Stimulated activated CD8-positive, alpha-beta memory T cell treated with anti-CD3 and anti-CD28 coated beads, Interleukin-7, amount 100 ng/mL, for 24 hours (primary cell): Measurements from ENCODE around the gene GPC6.
"Not testable (repeated sequence)": the region's sequence is repeated elsewhere in the genome, so short reads cannot be mapped to it uniquely, and the experiment has no call there.

Source experiments
- DNase-seq: peaks from one replicate; pipeline ENCODE4 v3.0.0-alpha.2; 2020; ENCODE audit warnings: low read depth

Gene GPC6

DNA sequence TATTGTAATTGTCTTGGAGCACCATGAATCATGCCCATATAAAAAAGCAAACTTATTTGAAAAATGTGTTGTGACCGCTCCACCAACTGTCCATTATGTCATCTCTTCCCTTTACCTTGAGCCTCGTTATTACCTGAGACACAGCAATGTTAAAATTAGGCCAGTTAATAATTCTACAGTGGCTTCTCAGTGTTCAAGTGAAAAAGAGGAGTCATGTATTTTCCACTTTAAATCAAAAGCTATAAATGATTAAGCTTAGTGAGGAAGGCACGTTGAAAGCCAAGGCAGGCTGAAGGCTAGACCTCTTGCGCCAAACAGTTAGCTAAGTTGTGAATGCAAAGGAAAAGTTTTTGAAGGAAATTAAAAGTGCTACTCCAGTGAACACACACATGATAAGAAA lies 210.5 kb downstream of the GPC6 start:
- no peak for DNase-seq

GRCh38 chr13:93446238-93446637 lies 219.6 kb downstream of the GPC6 start:
- DNase-seq, result no peak

DNA sequence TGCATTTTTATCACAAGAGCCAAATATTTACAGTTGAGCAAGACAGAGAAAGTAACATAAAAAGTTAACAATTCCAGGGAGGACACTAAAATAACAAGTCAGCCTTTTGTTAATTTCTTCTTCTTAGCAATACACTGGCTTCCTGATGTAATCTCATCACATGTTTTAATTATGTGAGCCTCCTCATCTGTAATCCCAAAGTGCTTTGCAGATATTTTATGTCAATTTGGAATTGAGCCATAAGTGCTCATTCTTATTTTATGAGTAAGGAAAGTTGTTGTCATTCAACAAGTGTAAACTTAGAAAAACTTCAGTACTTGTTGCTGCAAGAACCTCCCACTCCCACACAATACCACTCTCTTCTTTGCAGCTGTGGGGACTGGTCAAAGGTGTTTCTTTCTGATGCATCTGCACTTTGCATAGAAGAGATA lies 223.6 kb downstream of the GPC6 start:
- DNase-seq, result no peak

GRCh38 chr13:93450761-93451160 lies 224.2 kb downstream of the GPC6 start:
- no peak for DNase-seq

DNA sequence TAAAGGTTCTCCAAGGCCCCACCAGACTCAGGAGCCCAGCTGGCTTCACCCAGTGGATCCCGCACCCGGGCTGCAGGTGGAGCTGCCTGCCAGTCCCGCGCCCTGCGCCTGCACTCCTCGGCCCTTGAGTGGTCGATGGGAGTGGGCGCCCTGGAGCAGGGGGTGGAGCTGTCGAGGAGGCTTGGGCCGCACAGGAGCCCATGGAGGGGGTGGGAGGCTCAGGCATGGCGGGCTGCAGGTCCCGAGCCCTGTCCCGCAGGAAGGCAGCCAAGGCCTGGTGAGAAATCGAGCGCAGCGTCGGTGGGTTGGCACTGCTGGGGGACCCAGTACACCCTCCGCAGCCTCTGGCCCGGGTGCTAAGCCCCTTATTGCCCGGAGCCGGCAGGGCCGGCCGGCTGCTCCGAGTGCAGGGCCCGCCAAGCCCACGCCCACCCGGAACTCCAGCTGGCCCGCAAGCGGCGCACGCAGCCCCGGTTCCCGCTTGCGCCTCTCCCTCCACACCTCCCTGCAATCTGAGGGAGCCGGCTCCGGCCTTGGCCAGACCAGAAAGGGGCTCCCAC lies 228.1 kb downstream of the GPC6 start:
- DNase-seq, result not testable (repeated sequence)

DNA sequence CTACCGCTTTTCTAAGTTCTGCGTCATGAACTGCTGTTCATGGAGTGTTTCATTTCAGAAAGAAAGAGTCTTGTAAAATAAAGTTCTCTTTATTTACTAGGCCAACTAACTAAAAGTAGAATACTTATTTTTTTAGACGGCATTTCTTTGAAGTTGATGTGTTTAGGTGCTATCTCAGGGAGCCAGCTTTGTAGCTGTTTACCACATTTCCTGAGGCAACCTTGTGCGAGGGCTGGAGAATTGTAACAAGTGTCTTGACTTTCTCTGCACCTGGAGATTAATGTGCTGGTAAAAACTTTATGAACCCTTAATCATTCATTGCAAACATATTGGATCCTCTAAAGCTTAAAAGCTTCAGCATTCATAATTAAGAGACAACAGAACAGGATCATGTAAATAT lies 229.3 kb downstream of the GPC6 start:
- no peak for DNase-seq

- no peak for DNase-seq
Measured at GRCh38 chr13:93460005-93460404, 233.4 kb downstream of the GPC6 start.

GRCh38 chr13:93462151-93462550 lies 235.5 kb downstream of the GPC6 start:
- no peak for DNase-seq

DNA sequence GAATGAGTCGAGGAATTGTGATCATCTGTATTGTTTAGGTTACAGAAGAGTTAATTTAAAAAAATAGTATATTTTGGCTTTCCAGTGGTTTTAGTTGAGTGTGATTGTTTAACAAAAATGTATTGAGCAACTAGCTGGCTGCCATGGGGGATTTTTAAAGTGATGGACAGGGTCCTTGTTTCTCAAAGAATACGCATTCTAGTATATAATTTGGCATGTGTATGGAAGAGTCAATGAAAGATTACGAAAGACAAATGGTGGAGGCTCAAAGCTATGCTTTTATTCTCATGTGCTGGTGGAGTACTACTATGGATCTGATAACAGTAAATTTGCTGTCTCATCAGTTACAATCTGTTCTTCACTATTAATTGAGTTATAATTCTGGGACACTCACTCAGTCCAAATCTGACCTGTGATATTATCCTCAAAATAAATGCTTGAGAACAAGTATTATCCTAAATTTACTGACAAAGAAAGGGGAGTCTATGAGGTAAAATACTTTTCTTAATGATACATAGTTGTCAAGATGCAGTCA lies 240.0 kb downstream of the GPC6 start:
- no peak for DNase-seq

DNA sequence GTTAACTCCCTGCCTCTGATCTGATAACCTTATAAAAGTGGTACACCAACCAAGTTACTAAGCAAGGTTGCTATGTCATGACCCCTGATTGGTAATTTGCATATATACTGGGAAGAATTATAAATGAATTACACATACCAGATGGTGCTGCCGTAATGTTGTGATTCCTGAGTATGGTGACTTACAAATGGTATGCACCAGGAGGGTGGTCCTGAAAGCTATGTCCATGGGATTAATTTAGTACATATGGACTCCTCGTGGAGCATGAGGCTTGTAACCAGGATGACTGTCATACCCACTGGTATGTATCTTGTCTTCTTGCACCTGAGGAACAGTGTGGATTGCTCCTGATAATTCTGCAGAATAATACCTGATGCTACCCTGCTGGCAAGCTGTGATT lies 240.6 kb downstream of the GPC6 start:
- no peak for DNase-seq

DNA sequence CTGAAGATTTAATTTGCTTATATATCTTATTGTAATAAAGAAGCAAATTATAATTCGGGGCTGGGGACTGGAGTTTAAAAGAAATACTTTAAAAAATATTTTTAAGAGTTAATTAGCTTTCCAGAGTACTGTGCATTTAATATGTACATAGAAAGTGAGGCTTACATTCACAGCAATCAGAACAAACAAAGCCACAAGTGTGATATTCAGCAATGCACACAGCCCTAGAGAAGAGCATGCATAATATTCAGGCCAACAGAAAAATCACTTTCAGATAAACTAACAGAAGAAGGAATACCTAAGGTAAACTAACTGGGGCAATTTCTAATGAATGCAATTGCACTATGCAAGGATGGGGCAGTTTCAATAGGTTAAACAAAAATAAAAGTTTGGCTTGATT lies 241.8 kb downstream of the GPC6 start:
- no peak for DNase-seq

DNA sequence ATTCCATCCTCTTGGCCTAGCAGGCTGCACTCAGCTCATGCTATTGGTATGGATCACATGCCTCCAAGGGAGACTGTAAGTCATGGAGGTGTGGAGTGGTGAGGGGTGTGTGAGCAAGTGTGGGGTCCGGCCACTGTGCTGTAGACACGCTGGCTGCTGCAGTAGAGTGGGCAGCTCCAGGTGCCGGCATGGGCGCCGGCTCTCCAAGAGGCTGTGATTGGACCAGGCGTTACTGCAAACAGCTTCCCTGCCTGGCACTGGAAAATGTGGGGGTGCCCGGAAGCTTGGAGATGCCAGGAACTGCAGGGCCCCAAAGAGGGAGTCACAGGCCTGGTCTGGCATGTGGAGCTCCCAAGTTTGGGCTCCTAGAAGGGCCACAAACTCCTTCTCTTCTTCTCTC lies 245.7 kb downstream of the GPC6 start:
- DNase-seq, result no peak

DNA sequence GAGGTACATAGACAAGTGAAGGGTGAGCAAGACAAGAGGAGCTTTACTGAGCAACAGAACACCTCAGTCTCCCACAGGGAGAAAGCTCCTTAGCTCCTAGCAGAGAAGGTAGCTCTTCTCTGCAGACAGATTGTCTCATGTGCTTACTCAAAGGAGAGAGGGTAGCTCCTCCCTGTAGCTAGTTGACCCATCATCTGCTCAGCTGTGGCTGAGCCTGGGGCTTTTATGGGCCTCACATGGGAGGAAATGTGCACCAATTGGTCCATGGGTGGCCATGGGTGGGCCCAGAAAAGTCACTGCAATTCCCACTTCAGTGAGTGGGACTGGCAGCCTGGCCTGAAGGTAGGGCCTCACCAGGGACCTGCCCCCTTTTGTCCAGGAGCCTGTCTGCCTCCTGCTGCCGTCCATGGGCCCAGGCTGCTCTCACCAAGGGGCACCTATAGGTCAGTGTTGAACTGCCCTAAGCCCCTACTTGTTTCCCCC lies 246.2 kb downstream of the GPC6 start:
- no peak for DNase-seq

GRCh38 chr13:93473441-93474270 lies 247.0 kb downstream of the GPC6 start:
- no peak for DNase-seq

DNA sequence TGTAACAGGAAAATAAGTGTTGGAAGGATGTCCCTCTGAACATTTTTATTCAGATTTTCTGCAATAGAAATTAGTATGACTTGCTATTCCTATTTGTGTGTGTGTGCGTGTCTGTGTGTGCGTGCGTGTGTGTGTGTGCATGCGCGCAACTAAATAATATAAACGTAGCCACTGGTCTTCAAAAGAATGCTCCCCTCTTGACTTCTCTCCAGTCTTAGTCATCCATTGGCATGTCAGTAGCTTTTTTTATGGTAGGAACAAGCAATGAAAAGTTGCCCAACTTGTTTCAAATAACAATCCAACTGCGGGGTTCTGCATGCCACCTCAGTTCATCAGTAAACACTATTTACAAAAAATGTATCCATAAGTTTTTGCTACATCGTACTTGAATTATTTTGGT lies 249.6 kb downstream of the GPC6 start:
- no peak for DNase-seq

DNA sequence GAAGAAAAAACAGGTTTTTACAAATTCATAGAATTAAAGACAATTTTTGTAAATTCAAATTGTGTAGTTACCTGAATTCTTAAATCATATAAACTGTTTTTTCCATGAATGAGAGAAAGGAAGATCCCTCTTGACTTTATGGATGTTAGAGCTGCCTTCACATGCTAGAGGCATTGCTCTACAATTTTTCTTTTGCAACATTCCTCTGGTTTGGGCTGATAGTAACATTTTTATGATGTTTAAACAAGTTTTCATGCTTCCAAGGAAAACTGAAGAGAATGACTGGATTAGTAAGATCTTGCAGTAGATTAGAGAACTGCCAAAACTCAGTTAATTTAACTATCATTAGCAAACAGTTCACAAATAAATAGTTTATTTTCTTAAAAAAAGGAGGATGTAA lies 250.6 kb downstream of the GPC6 start:
- DNase-seq, result no peak

DNA sequence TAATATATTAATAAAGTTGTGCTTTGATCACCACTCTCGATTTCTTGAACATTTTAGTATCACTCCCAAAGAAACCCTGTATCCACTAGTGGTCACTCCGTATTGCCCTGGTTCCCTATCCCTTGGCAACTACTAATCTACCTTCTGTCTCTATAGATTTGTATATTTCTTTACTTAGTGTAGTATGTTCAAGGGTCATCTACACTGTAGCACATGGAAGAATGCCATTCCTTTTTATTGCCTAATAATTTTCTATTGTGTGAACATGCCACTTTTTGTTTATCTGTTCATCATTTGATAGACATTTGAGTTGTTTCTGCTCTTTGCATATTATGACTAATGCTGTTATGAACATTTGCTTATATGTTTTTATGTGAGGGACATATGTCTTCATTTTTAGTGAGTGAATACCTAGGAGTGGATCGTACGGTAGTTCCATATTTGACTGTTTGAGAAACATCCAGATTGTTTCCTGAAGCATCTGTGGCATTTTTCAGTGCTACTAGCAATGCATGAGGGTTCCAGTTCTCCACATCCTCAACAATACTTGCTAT lies 254.0 kb downstream of the GPC6 start:
- DNase-seq, result no peak

- DNase-seq, result not testable (repeated sequence)
Measured at GRCh38 chr13:93496117-93496516, 269.5 kb downstream of the GPC6 start.

DNA sequence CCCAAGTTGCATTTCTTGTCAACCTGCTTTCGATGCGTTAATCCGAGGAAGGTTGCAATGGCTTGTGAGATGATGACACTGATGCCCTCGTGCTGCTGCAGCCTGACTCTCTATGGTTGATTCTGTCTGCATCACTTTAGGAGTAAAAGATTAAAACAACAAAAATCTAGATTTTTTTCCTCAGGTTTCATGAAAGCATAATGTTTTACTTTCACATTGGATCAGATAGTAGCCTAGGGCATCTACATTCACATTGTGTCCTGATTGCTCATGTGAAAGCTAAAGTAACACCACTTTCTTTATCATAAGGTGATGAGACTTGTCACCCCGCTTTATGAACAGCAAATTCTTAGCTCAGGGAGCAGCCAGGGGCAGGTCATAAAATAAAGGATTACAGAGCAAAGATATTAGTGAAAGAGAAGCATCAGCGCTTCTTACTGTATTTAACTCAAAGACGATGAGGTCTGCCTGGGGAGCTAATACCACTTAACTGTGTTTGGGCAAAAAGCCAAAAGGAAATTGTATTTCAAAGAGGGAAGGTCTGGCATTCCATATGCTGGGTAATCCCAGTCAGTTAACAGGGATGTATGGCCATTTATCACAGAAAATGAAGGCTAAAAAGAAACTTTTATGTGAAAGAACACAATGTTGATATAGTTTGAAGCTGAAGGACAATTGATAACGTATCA lies 270.5 kb downstream of the GPC6 start:
- no peak for DNase-seq

- no peak for DNase-seq
Measured at GRCh38 chr13:93499991-93500390, 273.4 kb downstream of the GPC6 start.

DNA sequence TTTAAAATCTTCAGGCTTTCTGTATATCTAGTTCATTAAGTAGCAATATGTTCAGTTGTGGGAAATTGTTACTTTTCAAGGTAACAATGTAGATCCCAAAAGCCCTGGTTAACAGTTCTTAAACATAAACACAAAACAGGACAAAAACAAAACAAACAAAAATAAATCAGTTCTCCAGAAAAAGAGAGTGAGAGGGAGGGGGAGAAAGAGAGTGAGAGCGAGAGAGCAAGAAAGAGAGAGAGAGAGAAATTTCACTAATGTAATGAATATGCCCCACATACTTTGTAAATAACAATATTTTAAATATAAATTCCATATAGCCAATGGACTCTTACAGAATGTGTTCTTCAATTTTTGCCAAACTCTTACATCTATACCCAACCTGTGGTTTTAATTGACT lies 275.5 kb downstream of the GPC6 start:
- no peak for DNase-seq

GRCh38 chr13:93502987-93503615 lies 276.5 kb downstream of the GPC6 start:
- DNase-seq, result no peak
